IMR-90 (cell line): ENCODE measurements around the gene GPC4.

Source experiments
- FOS ChIP-seq: fragments of 150-350 bp; IDR thresholded peaks from 2 replicates; pipeline ENCODE4 v1.6.1; 2016; ENCODE audit warnings: low read depth, low read length
- POLR2A ChIP-seq: IDR thresholded peaks from 2 replicates; pipeline ENCODE4 v1.6.1; 2012; ENCODE audit warnings: mild to moderate bottlenecking, low read depth, low read length
- RAD21 ChIP-seq: IDR thresholded peaks from 2 replicates; pipeline ENCODE4 v1.6.1; 2012; ENCODE audit warnings: low read length, improper control_type of control experiment
- SMC3 ChIP-seq: fragments of 150-350 bp; IDR thresholded peaks from 2 replicates; pipeline ENCODE4 v1.6.1; 2016; ENCODE audit warnings: low read depth, mild to moderate bottlenecking, antibody characterized with exemption, low read length, moderate library complexity
- TF ChIP-seq, protein P1 (sequence below): conservative IDR thresholded peaks from 2 replicates; pipeline ENCODE4 v1.5.1; 2012; ENCODE audit warnings: mild to moderate bottlenecking, low read depth, low read length, improper control_type of control experiment

DNA sequence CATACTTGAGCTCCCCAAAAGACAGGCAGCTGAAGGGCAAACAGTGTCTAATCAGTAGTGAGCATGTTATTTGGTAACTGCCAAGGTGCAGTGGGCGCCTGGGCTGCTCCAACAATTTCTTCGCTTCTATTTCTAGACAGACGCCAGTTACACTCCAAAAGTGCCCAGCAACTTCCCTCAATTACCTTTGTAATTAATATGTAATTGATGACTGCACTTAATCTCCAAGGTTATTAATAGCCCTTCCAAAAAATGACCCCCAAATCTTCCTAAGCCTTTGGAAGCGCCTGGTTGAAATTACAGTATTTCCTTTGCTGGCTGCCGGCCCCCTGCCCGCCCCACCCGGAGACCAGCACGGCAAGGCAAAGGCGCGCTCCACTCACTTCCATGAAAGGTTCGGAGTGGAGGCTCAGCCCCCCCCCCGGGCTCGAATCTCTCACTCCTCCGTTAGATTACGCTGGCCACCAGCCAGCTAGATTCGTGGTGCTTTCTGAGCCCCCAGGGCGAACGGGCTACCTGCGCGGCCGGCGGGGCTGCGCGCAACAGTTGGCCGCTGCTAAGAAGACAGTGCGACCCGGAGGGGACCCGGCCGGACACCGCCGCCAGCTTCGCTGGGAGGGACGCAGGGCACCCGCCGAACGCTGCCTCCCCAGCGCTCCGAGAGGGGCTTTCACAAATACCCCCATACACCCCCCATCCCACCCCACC, 1.9 kb downstream of the GPC4 start:
- TF ChIP-seq, protein P1, sequence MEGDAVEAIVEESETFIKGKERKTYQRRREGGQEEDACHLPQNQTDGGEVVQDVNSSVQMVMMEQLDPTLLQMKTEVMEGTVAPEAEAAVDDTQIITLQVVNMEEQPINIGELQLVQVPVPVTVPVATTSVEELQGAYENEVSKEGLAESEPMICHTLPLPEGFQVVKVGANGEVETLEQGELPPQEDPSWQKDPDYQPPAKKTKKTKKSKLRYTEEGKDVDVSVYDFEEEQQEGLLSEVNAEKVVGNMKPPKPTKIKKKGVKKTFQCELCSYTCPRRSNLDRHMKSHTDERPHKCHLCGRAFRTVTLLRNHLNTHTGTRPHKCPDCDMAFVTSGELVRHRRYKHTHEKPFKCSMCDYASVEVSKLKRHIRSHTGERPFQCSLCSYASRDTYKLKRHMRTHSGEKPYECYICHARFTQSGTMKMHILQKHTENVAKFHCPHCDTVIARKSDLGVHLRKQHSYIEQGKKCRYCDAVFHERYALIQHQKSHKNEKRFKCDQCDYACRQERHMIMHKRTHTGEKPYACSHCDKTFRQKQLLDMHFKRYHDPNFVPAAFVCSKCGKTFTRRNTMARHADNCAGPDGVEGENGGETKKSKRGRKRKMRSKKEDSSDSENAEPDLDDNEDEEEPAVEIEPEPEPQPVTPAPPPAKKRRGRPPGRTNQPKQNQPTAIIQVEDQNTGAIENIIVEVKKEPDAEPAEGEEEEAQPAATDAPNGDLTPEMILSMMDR, result no peak
- TF ChIP-seq RAD21 (no peak), FOS (no peak), POLR2A (no peak), SMC3 (no peak)
